Mammary epithelial cell (primary cell): Measurements from ENCODE around the gene STING1.

Experiments
- EZH2 ChIP-seq: IDR thresholded peaks from 2 replicates; pipeline ENCODE4 v1.6.1; 2012; ENCODE audit warnings: low read length, inconsistent platforms, borderline replicate concordance
- TF ChIP-seq, protein P1 (sequence below), 2 donors: IDR thresholded peaks in 1 of 2; conservative IDR thresholded peaks in 1 of 2; 2 replicates each; pipeline ENCODE4 v1.5.1; 2011 to 2012; ENCODE audit warnings: inconsistent platforms in 2 of 2, low read length in 2 of 2, mild to moderate bottlenecking in 2 of 2, control low read depth in 1 of 2, low read depth in 1 of 2; ENCODE audit not compliant: insufficient read depth in 1 of 2; ENCODE audit errors: extremely low read depth in 1 of 2

GRCh38 chr5:139461698-139462097, 20.9 kb downstream of the STING1 start:
- TF ChIP-seq, protein P1, sequence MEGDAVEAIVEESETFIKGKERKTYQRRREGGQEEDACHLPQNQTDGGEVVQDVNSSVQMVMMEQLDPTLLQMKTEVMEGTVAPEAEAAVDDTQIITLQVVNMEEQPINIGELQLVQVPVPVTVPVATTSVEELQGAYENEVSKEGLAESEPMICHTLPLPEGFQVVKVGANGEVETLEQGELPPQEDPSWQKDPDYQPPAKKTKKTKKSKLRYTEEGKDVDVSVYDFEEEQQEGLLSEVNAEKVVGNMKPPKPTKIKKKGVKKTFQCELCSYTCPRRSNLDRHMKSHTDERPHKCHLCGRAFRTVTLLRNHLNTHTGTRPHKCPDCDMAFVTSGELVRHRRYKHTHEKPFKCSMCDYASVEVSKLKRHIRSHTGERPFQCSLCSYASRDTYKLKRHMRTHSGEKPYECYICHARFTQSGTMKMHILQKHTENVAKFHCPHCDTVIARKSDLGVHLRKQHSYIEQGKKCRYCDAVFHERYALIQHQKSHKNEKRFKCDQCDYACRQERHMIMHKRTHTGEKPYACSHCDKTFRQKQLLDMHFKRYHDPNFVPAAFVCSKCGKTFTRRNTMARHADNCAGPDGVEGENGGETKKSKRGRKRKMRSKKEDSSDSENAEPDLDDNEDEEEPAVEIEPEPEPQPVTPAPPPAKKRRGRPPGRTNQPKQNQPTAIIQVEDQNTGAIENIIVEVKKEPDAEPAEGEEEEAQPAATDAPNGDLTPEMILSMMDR (conservative IDR thresholded peaks at IDR 0.05 in 1 of 2, IDR thresholded peaks at IDR 0.05 in 1 of 2; ENCODE audit: extremely low read depth in 1 of 2, insufficient read depth in 1 of 2, low read depth in 1 of 2, low read length in 2 of 2): no peak
- TF ChIP-seq EZH2: no peak
